Measurements from ENCODE around the gene ELMO2. TPM values are rescaled to one million over a fixed set of nuclear protein-coding genes. Genes with fewer than 3 reads are reported as not detected.
A peak's percentile ranks its signal among the peaks of the same experiment; 100 is the strongest.

ELMO2 gene
- total RNA-seq, 3 donors from 2014 or later (not counting 1 experiment from before 2014, with no cell fraction given) = 108 to 156 (median 142) TPM

DNA sequence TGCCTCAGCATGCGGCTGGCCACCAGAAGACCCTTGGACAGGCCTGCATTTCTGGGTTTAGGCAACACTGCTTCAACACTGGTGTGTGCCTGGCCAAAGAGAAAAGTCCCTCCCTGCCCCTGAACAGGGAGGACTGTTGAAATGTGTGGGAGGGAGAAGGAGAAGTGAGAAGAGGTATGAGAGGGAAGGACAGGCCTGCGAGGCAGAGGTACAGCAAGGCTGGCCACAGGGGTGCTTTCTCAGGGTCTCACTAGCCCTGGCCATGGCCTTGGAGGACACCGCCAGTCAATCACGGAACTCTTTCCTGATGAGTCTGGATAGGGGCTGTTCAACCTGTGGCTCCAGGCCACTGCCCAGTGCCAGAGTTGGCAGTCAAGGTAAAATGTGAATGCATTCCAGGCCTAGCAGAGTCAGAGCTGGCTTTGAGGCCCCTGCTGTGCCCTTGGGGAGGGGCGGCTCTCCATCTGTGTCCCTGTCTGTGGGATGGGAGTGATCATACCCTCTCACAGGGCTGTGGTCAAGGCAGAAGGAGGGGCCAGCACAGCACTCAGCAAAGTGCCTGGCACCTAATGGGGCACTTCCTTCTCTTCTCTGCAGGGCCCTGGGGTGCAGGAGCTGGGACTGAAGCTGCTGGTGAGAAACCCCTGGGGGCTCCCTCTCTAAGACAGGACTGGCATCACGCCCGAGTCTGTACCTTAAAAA is 54.9 kb downstream of the ELMO2 start:
- ATAC-seq = no peak
- TF ChIP-seq, protein P1, sequence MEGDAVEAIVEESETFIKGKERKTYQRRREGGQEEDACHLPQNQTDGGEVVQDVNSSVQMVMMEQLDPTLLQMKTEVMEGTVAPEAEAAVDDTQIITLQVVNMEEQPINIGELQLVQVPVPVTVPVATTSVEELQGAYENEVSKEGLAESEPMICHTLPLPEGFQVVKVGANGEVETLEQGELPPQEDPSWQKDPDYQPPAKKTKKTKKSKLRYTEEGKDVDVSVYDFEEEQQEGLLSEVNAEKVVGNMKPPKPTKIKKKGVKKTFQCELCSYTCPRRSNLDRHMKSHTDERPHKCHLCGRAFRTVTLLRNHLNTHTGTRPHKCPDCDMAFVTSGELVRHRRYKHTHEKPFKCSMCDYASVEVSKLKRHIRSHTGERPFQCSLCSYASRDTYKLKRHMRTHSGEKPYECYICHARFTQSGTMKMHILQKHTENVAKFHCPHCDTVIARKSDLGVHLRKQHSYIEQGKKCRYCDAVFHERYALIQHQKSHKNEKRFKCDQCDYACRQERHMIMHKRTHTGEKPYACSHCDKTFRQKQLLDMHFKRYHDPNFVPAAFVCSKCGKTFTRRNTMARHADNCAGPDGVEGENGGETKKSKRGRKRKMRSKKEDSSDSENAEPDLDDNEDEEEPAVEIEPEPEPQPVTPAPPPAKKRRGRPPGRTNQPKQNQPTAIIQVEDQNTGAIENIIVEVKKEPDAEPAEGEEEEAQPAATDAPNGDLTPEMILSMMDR (IDR thresholded peaks at IDR 0.05) = no peak
- Histone ChIP-seq H3K4me1 (ENCODE audit: control insufficient read depth, insufficient read depth, low read length) (peaks cover 2% of the 10 kb centered on the region), H3K4me3 (ENCODE audit: low read length) (no peak overlapping the region), H3K27ac (ENCODE audit: low read length) (no peak overlapping the region), H3K9me3 (ENCODE audit: control insufficient read depth, insufficient read depth, low read length) (no peaks in the 10 kb centered on the region), H3K27me3 (ENCODE audit: control insufficient read depth, insufficient read depth, low read length) (no peaks in the 10 kb centered on the region), H3K36me3 (ENCODE audit: control insufficient read depth, insufficient read depth, low read length) (peaks cover 22% of the 10 kb centered on the region)
- H3K27ac Mint-ChIP-seq = peak overlapping the region in 1 of 2 donors; percentile 76
- H3K27me3 Mint-ChIP-seq (ENCODE audit: low read depth in 2 of 2) = no peaks in the 10 kb centered on the region
- WGBS (ENCODE audit: insufficient coverage) = 92% methylated on average over 7 of the region's 7 CpGs
- peaks cover 16 to 40% of the 10 kb centered on the region in 2 donors for H3K4me1 Mint-ChIP-seq
- intact Hi-C loops (cut with micrococcal nuclease) = no loop called here
- no peaks in the 10 kb centered on the region for H3K36me3 Mint-ChIP-seq
- no peak overlapping the region for H3K4me3 Mint-ChIP-seq
- no peaks in the 10 kb centered on the region for H3K9me3 Mint-ChIP-seq
- DNase-seq = no peak

DNA sequence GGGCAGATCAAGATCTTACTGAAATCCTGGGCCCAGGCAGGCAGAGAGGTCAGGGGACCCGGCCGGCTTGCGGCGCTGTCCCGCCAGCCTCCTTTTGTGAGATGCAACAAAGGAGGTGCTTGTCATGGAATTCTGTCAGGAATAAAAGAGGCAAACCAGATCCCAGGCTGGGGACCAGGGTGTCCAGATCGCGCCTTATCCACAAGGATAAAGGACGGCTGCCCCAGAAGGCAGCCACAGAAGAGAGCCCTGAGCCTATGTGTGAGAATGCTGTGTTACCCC is 55.5 kb downstream of the ELMO2 start:
- intact Hi-C loops (cut with micrococcal nuclease) = no loop called here
- Histone ChIP-seq H3K4me3 (ENCODE audit: low read length) (no peak overlapping the region), H3K27me3 (ENCODE audit: control insufficient read depth, insufficient read depth, low read length) (no peaks in the 10 kb centered on the region), H3K4me1 (ENCODE audit: control insufficient read depth, insufficient read depth, low read length) (no peaks in the 10 kb centered on the region), H3K9me3 (ENCODE audit: control insufficient read depth, insufficient read depth, low read length) (no peaks in the 10 kb centered on the region), H3K27ac (ENCODE audit: low read length) (no peak overlapping the region), H3K36me3 (ENCODE audit: control insufficient read depth, insufficient read depth, low read length) (peaks cover 19% of the 10 kb centered on the region)
- Mint-ChIP-seq H3K9me3 (no peaks in the 10 kb centered on the region), H3K36me3 (no peaks in the 10 kb centered on the region), H3K4me1 (peaks cover 16 to 37% of the 10 kb centered on the region in 2 donors), H3K4me3 (no peak overlapping the region), H3K27me3 (ENCODE audit: low read depth in 2 of 2) (no peaks in the 10 kb centered on the region), H3K27ac (peak overlapping the region in 1 of 2 donors; percentile 76)
- no peak for DNase-seq
- over 99% methylated on average over 8 of the region's 8 CpGs for WGBS (ENCODE audit: insufficient coverage)
- TF ChIP-seq, protein P1 (IDR thresholded peaks at IDR 0.05) = no peak
- ATAC-seq = no peak

DNA sequence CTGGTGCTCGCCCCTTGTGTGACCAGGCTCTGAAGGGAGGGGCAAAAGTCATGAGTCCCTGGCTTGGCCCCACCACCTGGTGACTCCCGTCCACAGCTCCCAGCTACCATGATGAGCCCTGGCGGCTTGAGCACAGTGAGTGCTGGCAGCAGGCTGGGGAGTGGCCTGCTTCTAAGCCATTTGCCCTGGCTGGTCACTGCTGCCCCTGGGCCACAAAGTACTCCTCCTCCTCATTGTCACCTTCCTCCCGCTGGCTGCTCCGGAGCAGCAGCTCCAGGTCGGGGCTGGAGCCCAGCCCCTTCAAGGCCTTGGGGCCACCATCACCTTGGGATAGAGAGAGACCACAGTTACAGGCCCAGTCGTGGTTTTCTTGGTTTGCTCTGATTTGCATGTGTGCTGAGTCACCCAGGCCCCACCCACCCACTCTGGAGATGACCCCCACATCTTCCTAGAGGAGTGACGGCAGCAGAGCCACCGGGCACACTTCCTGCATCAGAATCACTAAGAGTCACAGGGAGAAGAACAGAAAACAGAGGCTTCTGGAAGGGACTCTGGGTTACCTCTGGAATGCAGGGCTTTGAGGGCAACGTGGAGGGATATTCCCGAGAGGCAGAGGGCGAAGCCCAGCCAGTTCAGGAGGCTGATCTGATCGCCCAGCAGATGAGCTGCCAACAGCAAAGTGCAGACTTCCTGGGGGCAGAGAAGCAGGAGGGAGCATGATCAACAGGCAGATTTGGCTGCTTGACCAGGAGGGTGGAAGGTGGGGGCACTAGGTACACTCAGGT is 56.0 kb downstream of the ELMO2 start:
- Mint-ChIP-seq H3K27ac (peak overlapping the region in 1 of 2 donors; percentile 62), H3K4me3 (no peak overlapping the region), H3K36me3 (no peaks in the 10 kb centered on the region), H3K9me3 (no peaks in the 10 kb centered on the region), H3K27me3 (ENCODE audit: low read depth in 2 of 2) (no peaks in the 10 kb centered on the region), H3K4me1 (peaks cover 10 to 32% of the 10 kb centered on the region in 2 donors)
- no peaks in the 10 kb centered on the region for H3K4me1 ChIP-seq (ENCODE audit: control insufficient read depth, insufficient read depth, low read length)
- H3K36me3 ChIP-seq (ENCODE audit: control insufficient read depth, insufficient read depth, low read length) = peaks cover 18% of the 10 kb centered on the region
- ATAC-seq = no peak
- TF ChIP-seq, protein P1 (IDR thresholded peaks at IDR 0.05) = no peak
- intact Hi-C loops (cut with micrococcal nuclease) = no loop called here
- no peaks in the 10 kb centered on the region for H3K27me3 ChIP-seq (ENCODE audit: control insufficient read depth, insufficient read depth, low read length)
- DNase-seq = no peak
- 60% methylated on average over 13 of the region's 13 CpGs for WGBS (ENCODE audit: insufficient coverage)
- no peak overlapping the region for H3K27ac ChIP-seq (ENCODE audit: low read length)
- no peaks in the 10 kb centered on the region for H3K9me3 ChIP-seq (ENCODE audit: control insufficient read depth, insufficient read depth, low read length)
- H3K4me3 ChIP-seq (ENCODE audit: low read length) = no peak overlapping the region

Data from natural killer cell (primary cell).